ENCODE results near the gene STK17B.

Gene STK17B

GRCh38 chr2:196183528-196184231 lies 12.3 kb upstream of the STK17B start:
- DNase-seq, result no peak

- DNase-seq, result no peak
Observed at GRCh38 chr2:196183172-196183473, 11.7 kb upstream of the STK17B start.

GRCh38 chr2:196182439-196183171 lies 11.2 kb upstream of the STK17B start:
- DNase-seq, result no peak

DNA sequence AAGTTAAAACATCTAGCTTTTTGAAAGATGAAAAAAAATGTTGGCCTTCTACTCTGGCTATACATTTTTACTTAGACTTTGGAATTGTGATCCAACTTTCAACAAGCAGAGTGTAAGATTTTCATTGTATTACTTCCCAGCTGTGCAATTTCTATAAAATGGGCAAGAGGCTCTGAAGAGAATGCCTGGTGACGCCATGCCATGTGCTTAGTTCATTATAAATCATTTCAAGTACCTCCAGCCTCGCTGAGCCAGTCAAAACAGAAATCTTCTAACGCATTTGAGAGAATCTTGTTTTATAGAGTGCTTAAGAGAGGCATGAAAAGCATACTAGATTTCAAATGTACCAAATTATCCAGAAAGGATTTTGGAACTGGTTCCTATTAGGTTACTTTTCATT lies 10.1 kb upstream of the STK17B start:
- DNase-seq, result no peak

GRCh38 chr2:196177124-196177523 lies 5.7 kb upstream of the STK17B start:
- no peak for DNase-seq

- DNase-seq, result no peak
Observed at GRCh38 chr2:196176142-196176738, 4.9 kb upstream of the STK17B start.

- no peak for DNase-seq
Observed at GRCh38 chr2:196174404-196174803, 3.0 kb upstream of the STK17B start.

DNA sequence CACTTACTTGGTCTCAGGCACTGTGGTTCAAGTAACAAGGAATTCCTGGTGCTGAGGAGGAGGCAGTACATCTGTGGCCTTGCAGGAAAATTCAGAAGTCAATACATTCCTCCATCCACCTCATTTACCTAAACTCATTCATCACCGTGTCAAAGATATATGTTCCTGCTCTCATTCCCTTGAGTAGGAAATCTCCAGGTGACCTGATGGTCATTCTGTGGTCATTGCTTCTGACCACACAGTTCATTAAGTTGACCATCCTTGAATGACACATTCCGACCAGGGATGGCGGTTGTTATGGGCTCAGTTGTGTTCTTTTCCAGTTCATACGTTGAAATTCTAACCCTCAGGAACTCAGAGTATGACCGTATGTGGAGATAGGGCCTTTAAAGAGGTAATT lies 2.1 kb upstream of the STK17B start:
- DNase-seq, result no peak

DNA sequence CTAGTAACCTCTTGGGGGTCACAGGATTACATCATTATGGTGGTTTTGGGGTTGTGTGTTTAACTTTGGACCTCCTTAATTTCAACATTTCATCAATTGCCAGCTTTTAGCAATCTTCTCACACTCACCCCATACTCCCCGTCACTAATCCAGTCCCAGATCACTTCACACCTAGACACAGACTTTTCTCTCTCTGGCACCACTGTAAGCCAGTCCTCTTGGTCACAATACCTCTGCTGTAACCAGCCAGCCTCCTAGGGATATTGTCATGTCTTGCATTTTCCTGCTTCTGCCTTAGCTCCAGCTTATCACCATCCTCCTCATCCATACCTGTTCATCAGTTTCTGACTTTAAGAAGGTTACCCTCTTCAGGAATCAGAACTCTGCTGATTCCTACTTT lies 1.6 kb upstream of the STK17B start:
- DNase-seq, result no peak

DNA sequence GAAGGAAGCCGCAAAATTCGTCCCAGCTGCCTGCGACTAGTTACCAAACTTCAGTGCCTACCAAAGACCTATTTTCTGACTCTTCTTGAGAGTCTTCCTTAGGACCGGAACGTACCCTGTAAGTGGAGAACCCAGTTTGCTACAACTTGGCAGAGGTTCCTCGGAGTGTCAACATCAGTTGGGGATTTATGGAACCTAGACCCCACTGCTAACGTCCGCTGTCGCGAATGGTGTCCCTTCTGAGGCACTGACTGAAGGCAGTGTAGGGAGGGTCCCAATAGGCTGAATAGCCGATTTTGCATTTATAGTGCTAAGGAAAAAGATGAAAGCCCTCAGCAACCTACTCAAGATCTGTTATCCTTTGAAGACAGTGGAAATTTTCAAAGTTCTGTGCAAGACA lies 568 bp upstream of the STK17B start:
- DNase-seq, result no peak

DNA sequence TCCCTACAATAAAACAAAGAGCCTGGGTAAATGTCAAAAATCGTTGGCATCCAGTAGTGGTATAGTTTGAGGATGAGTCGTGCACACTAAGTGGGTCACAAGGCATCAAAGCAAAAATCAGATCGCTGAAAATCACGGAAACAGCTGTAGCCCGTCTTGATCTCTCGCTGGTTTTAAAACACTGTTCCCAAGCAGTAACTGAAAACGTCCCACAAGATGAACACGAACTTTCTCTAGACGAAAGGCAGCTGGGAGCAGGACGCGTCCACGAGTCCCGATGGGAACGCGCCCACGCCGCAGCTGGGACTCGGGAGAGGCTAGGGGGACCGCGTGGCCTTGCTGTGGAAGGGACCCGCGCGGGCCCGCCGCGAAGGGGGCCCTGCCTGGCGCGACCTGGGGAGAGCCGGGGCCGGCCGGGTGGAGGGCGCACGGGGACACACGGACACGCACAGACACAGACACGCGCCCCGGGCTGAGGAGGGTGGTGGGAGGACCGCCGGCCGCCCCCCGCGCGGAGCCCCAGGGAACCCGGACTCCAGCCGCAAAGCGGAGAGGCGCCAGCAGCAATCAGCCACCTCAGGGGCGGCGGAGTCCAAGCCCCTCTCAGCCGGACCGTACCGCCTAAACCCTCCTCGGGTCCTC lies 651 bp downstream of the STK17B start:
- no peak for DNase-seq

DNA sequence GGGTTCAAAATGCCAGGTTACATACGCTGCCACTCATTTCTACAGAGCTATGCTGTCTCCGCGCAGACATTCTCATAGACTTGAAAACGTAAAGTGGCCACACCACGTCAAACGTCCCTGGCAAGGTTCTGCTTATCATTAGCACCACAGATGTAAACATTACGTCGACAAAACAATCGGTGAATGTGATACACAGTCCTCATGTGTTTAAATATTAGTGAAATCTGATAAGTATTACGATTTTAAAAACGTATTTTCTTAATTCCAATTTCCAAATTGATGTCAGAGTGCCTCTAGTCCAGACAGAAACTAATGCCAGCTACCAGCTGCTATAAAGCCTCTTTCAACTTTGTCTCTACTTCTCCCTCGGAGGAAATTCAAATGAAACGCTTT lies 1.2 kb downstream of the STK17B start:
- DNase-seq, result no peak

DNA sequence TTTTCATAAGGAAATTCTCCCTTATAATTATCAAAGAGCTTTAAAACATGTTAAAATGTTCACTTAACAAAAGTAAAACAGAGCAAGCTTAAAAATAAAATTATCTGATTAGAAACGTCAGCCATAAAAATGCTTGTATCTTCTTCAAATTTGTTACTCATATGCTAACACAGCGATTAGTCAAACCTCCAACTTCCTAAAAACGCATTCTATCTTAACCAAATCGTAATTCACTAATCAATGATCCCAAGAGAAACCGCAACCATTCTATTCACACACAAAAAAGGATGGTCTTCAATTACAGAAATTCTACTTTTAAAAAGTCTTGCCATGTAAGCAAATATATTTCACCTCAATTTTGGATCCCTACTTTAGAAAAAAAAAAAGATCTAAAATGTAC lies 1.9 kb downstream of the STK17B start:
- no peak for DNase-seq

DNA sequence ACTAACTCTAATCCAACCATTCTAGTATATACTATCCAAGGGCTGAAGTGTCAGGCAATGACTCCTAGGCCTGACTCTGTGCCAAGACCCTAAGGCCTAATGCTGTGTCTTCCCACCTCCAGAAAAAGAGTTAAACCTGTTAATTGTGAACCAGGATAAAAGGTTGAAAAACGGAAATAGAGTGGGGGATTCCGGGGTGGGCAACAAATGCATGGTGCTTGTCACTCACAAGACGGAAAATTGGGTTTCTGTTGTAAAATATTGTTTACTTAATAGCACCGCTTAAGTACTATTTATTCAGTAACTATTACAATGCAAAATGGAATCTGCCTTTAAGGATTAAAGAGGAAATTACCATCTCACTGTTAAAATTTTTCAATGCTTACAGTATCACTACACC lies 3.2 kb downstream of the STK17B start:
- DNase-seq, result no peak

DNA sequence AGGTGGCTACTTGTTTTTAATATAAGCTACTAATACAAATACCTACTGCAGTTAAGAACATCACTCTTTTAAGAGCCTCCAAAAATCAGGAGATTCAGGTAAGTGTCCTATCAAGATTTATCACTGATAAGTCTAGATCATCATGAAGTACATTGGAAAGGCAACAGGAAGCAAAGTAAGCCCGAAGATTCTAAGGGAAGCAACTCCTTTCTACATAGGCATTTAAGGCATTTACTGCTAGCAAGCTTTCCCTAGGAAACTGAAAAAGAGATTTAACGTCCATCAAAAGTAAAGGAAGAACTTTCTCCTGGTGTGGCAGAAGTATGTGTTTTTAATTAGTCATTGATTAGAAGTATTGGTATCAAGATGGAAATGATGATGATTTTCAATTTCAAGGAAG lies 3.7 kb downstream of the STK17B start:
- DNase-seq, result no peak

- DNase-seq, result no peak
Observed at GRCh38 chr2:196166876-196167275, 4.5 kb downstream of the STK17B start.

DNA sequence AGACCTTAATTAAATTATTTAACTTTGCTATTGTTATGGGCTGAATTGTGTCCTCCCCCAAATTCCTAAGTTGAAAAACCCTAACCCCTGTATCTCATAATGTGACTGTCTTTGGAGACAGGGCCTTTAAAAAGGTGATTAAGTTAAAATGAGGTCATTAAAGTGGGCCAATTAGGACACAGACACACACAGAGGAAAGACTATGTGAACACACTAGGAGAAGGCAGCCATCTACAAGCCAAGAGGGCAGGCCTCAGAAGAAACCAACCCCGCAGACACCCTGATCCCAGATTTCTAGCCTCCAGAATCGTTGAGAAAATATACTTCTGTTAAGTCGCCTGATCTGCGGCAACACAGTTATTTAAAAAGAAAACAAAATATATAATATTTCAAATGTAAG lies 6.4 kb downstream of the STK17B start:
- no peak for DNase-seq

GRCh38 chr2:196163285-196163684 lies 8.1 kb downstream of the STK17B start:
- no peak for DNase-seq

DNA sequence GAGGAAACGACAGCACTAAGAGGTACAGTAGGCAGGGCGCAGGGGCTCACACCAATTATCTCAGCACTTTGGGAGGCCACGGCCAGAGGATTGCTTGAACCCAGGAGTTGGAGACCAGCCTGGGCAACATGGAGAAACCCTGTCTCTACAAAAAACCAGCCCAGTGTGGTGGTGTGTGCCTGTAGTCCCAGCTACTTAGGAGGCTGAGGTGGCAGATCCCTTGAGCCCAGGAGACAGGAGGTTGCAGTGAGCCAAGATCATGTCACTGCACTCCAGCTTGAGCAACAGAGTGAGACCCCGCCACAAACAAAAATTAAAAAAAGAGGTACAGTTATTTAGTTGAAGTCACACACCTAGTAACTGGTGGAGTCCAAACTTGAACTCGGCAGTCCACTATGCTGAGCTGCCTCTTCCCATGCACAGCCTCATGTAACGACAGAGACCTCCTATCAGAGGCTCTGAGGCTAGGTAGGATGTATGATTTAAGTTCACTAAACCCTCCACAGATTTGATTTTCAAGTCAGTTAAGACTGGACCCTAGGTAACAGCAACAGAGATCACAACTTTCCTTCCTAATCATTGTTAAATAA lies 8.7 kb downstream of the STK17B start:
- DNase-seq, result no peak

DNA sequence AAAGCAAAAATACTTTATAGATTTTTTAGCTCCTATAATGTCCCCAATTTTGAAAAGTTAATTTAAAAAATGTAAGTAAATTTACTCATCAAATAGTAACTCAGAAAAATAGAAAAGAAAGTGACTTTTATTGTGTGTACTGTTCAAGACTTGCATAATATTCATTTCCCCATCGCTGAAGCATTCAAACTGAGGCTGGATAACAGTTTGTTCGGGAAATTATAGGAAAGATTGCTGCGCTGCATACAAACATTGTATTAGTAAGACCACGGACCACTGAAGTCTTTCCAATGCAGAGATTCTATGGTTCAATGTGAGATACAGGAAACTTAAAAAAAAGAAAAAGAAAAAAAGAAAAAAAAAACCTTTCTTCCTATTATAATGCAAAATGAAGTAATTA lies 10.4 kb downstream of the STK17B start:
- DNase-seq, result no peak

DNA sequence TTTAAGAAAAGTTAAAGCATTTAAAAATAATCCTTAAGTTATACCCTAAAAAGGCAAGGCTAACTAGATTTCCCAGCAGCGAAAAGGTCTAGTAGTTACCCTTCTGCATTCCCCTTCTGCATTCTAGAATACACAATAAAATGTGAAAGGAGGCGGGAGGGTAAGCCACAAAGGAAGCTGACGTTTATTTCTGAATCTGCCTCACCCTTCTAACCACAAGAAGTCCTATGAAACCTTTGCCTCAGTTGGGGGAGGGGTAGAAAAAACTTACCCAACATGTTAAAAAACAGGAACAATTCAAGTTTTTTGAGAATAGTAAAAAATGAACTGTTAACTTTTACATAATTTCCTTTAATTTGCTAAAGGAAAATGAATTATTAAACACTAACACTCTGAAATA lies 11.3 kb downstream of the STK17B start:
- no peak for DNase-seq

DNA sequence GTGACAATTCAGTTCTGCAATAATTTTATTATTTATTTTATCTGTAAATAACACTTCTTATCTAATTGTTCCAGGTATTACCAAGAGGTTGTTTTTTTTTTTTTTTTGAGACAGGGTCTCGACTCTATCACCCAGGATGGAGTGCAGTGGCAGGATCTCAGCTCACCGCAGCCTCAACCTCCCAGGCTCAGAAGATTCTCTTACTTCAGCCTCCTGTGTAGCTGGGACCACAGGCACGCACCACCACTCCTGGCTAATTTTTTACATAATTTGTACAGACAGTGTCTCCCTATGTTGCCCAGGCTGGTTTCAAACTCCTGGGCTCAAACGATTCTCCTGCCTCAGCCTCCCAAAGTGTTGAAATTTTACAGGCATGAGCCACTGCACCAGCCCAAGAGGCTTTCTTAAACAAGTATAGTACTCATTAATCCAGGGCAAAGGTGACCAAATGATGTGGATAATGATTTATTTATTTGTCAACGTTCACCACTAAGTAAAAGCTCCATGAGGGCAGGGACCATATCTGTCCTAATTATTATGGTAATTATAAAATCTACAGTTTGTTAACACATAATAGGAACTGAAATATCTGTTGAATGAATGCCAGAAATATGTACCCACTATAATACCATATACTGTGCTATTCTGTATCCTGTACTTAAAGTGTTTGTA lies 12.0 kb downstream of the STK17B start:
- no peak for DNase-seq

DNA sequence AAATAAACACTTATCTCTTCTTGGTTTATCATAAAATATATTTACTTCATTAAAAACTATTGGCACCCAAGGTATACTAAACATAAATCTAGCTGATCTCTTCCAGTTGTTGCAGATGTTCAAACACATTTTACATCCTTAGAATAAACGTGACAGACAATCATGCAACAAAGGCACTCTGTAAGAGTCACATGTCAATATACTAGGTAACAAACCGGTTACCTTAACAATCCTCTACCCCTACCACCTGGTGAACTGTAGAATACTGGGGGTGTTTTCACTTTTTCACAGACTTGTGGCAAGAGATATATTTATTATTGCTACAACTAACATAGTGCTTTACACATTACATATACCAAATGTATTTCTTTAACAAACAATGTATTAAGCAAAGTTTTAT lies 15.8 kb downstream of the STK17B start:
- no peak for DNase-seq
